ENCODE measurements around the gene QRICH2. TPM values are rescaled to one million over a fixed set of nuclear protein-coding genes. Genes with fewer than 3 reads are reported as not detected.
"Not testable (repeated sequence)": the region's sequence is repeated elsewhere in the genome, so short reads cannot be mapped to it uniquely, and the experiment has no call there.

Gene QRICH2
- polyA plus RNA-seq, 3 donors = 6.2 to 9.5 (median 7.4) TPM

GRCh38 chr17:76240461-76241203, 67.4 kb downstream of the QRICH2 start, which contains the start of gene RNF157:
TSS of gene RNF157 (minus strand) at chr17:76240493. CDS start at chr17:76240240, 253 bp downstream.
- peak in 5 of 11 donors; percentile 63 to 70 (median 67) for DNase-seq (ENCODE audit: extremely low read depth in 1 of 11, low read depth in 9 of 11, low spot score in 4 of 11)

GRCh38 chr17:76239538-76240274, 68.4 kb downstream of the QRICH2 start:
- DNase-seq (ENCODE audit: extremely low read depth in 1 of 11, low read depth in 9 of 11, low spot score in 4 of 11) = no peak

DNA sequence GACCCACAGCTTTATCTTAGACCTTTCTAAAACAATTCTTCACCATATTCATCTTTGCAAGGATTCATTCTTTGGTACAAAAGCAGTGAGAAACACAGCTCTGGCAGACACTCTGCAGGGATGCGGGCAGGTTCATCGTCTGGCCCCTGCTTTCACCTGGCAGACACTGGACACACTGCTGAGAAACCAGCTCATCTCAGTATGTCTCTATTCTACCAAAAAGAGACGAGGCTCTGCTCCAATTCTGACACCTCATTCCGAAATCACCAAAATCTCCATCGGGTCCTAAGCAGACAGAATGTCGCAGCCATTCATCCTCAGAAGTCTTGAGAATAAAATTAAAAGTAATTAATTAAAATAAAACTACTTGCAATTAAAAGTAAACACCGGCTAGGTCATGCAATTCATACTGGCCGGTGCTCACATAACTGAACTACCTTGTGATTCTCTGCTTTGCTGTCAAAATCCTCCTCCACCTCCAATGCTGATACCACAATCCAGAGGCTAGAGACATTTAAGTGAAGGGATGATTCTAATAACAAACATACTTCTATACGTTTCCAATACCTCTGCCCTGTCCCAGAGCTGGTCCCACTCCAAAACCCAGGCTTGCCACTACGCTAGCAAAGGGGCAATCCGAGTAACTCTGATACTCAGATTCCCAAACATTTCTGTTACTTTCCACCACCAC, 69.1 kb downstream of the QRICH2 start:
- DNase-seq (ENCODE audit: extremely low read depth in 1 of 11, low read depth in 9 of 11, low spot score in 4 of 11) = no peak

DNA sequence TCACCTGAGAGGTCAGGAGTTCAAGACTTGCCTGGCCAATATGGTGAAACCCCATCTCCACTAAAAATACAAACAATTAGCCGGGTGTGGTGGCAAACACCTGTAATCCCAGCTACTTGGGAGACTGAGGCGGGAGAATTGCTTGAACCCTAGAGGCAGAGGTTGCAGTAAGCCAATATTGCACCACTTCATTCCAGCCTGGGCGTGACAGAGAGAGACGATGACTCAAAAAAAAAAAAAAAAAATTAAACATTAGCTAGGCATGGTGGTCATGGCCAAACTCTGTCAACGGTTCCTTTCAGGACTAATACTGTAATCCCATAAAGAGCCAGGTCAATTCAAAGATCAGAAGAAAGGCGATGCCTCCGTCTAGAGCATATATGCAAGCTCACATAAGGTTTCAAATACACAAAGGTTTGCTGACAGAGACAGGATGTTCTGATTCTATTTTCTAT, 70.2 kb downstream of the QRICH2 start:
- DNase-seq (ENCODE audit: extremely low read depth in 1 of 11, low read depth in 9 of 11, low spot score in 4 of 11) = no peak

DNA sequence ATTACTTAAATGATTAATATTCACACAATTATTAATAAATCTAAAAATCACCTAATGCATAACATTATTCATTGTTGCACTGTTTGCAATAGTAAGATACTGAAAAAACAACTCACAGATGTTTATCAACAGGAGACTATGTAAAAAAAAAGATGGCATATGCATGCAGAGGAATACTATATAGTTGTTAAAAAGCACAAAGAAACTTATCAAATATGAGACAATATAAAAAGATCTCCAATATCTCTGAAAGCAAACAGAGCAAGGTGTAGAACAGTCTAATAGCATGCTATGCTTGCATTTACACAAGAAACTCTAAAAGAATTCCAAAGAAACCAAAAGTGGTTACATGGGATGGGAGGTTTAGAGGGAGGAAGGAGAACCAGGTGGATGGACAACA, 71.5 kb downstream of the QRICH2 start:
- no peak for DNase-seq (ENCODE audit: extremely low read depth in 1 of 11, low read depth in 9 of 11, low spot score in 4 of 11)

GRCh38 chr17:76235883-76236282, 72.2 kb downstream of the QRICH2 start:
- DNase-seq (ENCODE audit: extremely low read depth in 1 of 11, low read depth in 9 of 11, low spot score in 4 of 11) = no peak

DNA sequence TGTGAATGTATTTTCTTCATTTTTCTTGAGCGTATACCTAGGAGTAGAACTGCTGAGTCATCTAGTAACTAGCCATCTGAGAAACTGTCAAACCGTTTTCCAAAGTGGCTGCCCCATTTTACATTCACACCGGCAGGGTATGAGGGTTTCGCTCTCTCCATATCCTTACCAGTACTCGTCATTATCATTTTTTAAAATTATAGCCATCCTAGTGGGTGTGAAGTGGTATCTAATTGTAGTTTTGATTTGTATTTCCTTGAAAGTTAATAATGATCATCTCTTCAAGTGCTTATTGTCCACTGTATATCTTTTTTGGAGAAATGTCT, 73.8 kb downstream of the QRICH2 start:
- DNase-seq (ENCODE audit: extremely low read depth in 1 of 11, low read depth in 9 of 11, low spot score in 4 of 11) = no peak

GRCh38 chr17:76233588-76234353, 74.3 kb downstream of the QRICH2 start:
- no peak for DNase-seq (ENCODE audit: extremely low read depth in 1 of 11, low read depth in 9 of 11, low spot score in 4 of 11)

- DNase-seq (ENCODE audit: extremely low read depth in 1 of 11, low read depth in 9 of 11, low spot score in 4 of 11) = no peak
Measured at GRCh38 chr17:76232342-76232741, 75.7 kb downstream of the QRICH2 start.

DNA sequence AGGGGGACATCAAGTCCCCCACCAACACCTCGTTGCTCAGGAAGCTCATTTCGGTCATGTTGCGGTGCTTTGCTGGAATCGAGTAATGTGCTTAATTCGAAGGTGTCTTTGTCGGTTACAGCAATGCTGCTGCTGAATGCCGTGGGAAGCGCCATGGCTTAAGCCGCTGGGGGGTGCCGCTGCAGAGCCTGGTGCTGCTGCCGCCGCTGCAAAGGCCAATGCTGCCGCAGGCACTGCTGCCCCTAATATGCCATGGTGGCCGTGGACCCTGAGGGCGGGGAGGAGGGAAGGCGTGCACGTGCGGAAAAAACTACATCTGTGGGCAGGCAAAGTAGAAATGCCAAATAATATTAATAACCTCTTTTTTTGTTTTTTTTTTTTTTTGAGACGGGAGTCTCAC, 81.3 kb downstream of the QRICH2 start:
- not testable (repeated sequence) for DNase-seq (ENCODE audit: extremely low read depth in 1 of 11, low read depth in 9 of 11, low spot score in 4 of 11)

- DNase-seq (ENCODE audit: extremely low read depth in 1 of 11, low read depth in 9 of 11, low spot score in 4 of 11) = not testable (repeated sequence)
Measured at GRCh38 chr17:76225373-76226086, 82.5 kb downstream of the QRICH2 start.

Other genes with a start within 250 kb of the QRICH2 start
- 100 to 1,000 TPM; 101 to 122 (median 118) TPM for gene SRP68, start 235.8 kb downstream of the QRICH2 start, polyA plus RNA-seq (ENCODE audit: insufficient read length in 3 of 3)
- 1 to 10 TPM in 1 of 3 donors, under 1 TPM in 2; 0.28 to 1.8 (median 0.29) TPM for gene GALR2, start 233.5 kb downstream of the QRICH2 start, polyA plus RNA-seq (ENCODE audit: insufficient read length in 3 of 3)
- 10 to 100 TPM in 2 of 3 donors, 1 to 10 TPM in 1; 8.5 to 24.6 (median 15.8) TPM for gene ZACN, start 229.1 kb downstream of the QRICH2 start, polyA plus RNA-seq (ENCODE audit: insufficient read length in 3 of 3)
- 100 to 1,000 TPM; 150 to 184 (median 159) TPM for gene EXOC7, start 204.5 kb downstream of the QRICH2 start, polyA plus RNA-seq (ENCODE audit: insufficient read length in 3 of 3)
- 10 to 100 TPM; 16.7 to 26.9 (median 23.6) TPM for gene FOXJ1, start 167.0 kb downstream of the QRICH2 start, polyA plus RNA-seq (ENCODE audit: insufficient read length in 3 of 3)
- gene RNF157, start 67.8 kb downstream of the QRICH2 start, polyA plus RNA-seq (ENCODE audit: insufficient read length in 3 of 3) = 10 to 100 TPM; 27.2 to 31.8 (median 31.6) TPM
- 10 to 100 TPM; 24.9 to 51.5 (median 41.0) TPM for gene UBALD2, start 42.9 kb downstream of the QRICH2 start, polyA plus RNA-seq (ENCODE audit: insufficient read length in 3 of 3)
- gene PRPSAP1, start 45.6 kb upstream of the QRICH2 start, polyA plus RNA-seq (ENCODE audit: insufficient read length in 3 of 3) = 10 to 100 TPM; 76.1 to 83.6 (median 80.2) TPM
- 1 to 10 TPM; 2.4 to 3.8 (median 3.5) TPM for gene SPHK1, start 76.3 kb upstream of the QRICH2 start, polyA plus RNA-seq (ENCODE audit: insufficient read length in 3 of 3)
- gene UBE2O, start 144.9 kb upstream of the QRICH2 start, polyA plus RNA-seq (ENCODE audit: insufficient read length in 3 of 3) = 10 to 100 TPM; 26.4 to 31.8 (median 28.6) TPM
- gene AANAT, start 159.3 kb upstream of the QRICH2 start, polyA plus RNA-seq (ENCODE audit: insufficient read length in 3 of 3) = under 1 TPM; 0.12 to 0.37 (median 0.29) TPM
- 10 to 100 TPM in 1 of 3 donors, 1 to 10 TPM in 2; 5.0 to 11.0 (median 8.5) TPM for gene RHBDF2, start 193.1 kb upstream of the QRICH2 start, polyA plus RNA-seq (ENCODE audit: insufficient read length in 3 of 3)
- 10 to 100 TPM; 10.4 to 15.7 (median 14.6) TPM for gene CYGB, start 229.4 kb upstream of the QRICH2 start, polyA plus RNA-seq (ENCODE audit: insufficient read length in 3 of 3)
- 1 to 10 TPM; 3.0 to 6.0 (median 3.9) TPM for gene PRCD, start 231.8 kb upstream of the QRICH2 start, polyA plus RNA-seq (ENCODE audit: insufficient read length in 3 of 3)

Data from renal cortex interstitium (tissue), 11 donors.